Measurements from ENCODE around the gene FANCL. TPM values are rescaled to one million over a fixed set of nuclear protein-coding genes. Genes with fewer than 3 reads are reported as not detected.

Gene FANCL
- total RNA-seq, 1 experiment from 2014 or later: 34.5 TPM

- RAD21 ChIA-PET (ENCODE audit: low non-redundant PET in 1 of 2, low total read pairs in 2 of 2, uncharacterized antibody in 2 of 2, unreplicated experiment in 2 of 2): no interaction called here
- intact Hi-C loops (cut with micrococcal nuclease): loop anchor here (10.0 kb wide), 2 partner anchors 233 to 417 kb away; no protein-coding TSS in a partner anchor
Measured at GRCh38 chr2:58137856-58138255, 103.3 kb downstream of the FANCL start.

More at GRCh38 chr2:58137856-58138255, 103.3 kb downstream of the FANCL start:
- BruUV-seq (replicated peaks): no TSS peak
- Histone ChIP-seq H3K9me2 (ENCODE audit: insufficient read depth) (no peaks in the 10 kb centered on the region), H2AFZ (ENCODE audit: low read depth, low read length, poor library complexity, severe bottlenecking) (no peak overlapping the region), H3K27me3 (ENCODE audit: insufficient read depth, low read length) (no peaks in the 10 kb centered on the region), H3K79me2 (ENCODE audit: insufficient read depth, low read length) (no peaks in the 10 kb centered on the region), H3K27ac (ENCODE audit: low read depth, low read length) (no peak overlapping the region), H3K9ac (ENCODE audit: low read length) (no peak overlapping the region), H3K4me2 (ENCODE audit: low read length) (no peak overlapping the region), H3K9me3 (ENCODE audit: control insufficient read depth in 1 of 2, insufficient read depth in 1 of 2, low read depth in 1 of 2, low read length in 2 of 2) (no peaks in the 10 kb centered on the region), H4K20me1 (ENCODE audit: insufficient read depth) (no peaks in the 10 kb centered on the region), H3K36me3 (ENCODE audit: control insufficient read depth in 1 of 2, insufficient read depth in 2 of 2, low read length in 2 of 2) (no peaks in the 10 kb centered on the region), H3K4me1 (ENCODE audit: control insufficient read depth in 1 of 2, insufficient read depth in 2 of 2, low read length in 2 of 2) (peaks cover 0 to 3% of the 10 kb centered on the region in 2 experiments; a peak in 1 of 4 replicates), H3K4me3 (replicated peaks in 1 of 2; ENCODE audit: low read depth in 1 of 2, low read length in 2 of 2) (no peak overlapping the region)
- POLR2A ChIA-PET: no interaction called here
- DNase-seq (ENCODE audit: low read depth, low spot score) (no peak), ATAC-seq (no peak)
- CTCF ChIA-PET: interaction anchor here (1.4 kb wide), 1 partner anchor 232 kb away, joined by 3 read pairs; no protein-coding TSS in a partner anchor
- TF ChIP-seq CEBPB (IDR thresholded peaks at IDR 0.05; ENCODE audit: low read depth): no peak
- TF ChIP-seq ZNF274 (IDR thresholded peaks at IDR 0.05; ENCODE audit: low read depth, low read length): no peak
- no peak for TF ChIP-seq ZFX (IDR thresholded peaks at IDR 0.05)
- no peak for TF ChIP-seq MAX (IDR thresholded peaks at IDR 0.05)
- TF ChIP-seq ELF1 (IDR thresholded peaks at IDR 0.05; ENCODE audit: borderline replicate concordance, low read depth): no peak
- TF ChIP-seq ZBTB33 (IDR thresholded peaks at IDR 0.05; ENCODE audit: extremely low read depth, insufficient replicate concordance, low read length): no peak
- TF ChIP-seq SIN3A (IDR thresholded peaks at IDR 0.05; ENCODE audit: low read depth): no peak
- TF ChIP-seq CTCF (IDR thresholded peaks at IDR 0.05 in 2 of 3, conservative IDR thresholded peaks at IDR 0.05 in 1 of 3; ENCODE audit: borderline replicate concordance in 1 of 3, insufficient read depth in 1 of 3, low read depth in 2 of 3, low read length in 2 of 3): no peak
- TF ChIP-seq CBX3 (IDR thresholded peaks at IDR 0.05; ENCODE audit: low read depth): no peak
- no peak for TF ChIP-seq FOSL1 (IDR thresholded peaks at IDR 0.05; ENCODE audit: low read depth)
- TF ChIP-seq ATF3 (IDR thresholded peaks at IDR 0.05): no peak
- TF ChIP-seq RAD21 (IDR thresholded peaks at IDR 0.05; ENCODE audit: low read depth): no peak
- TF ChIP-seq POLR2A (IDR thresholded peaks at IDR 0.05; ENCODE audit: borderline replicate concordance, extremely low read depth, insufficient read depth, insufficient read length): no peak
- no peak for TF ChIP-seq EZH2phosphoT487 (IDR thresholded peaks at IDR 0.05; ENCODE audit: borderline replicate concordance)
- no peak for TF ChIP-seq REST (IDR thresholded peaks at IDR 0.05; ENCODE audit: low read depth)
- no peak for TF ChIP-seq YY1 (IDR thresholded peaks at IDR 0.05; ENCODE audit: extremely low read depth, insufficient replicate concordance, low read depth, low read length)
- TF ChIP-seq POLR2AphosphoS5 (IDR thresholded peaks at IDR 0.05; ENCODE audit: low read depth, low read length): no peak
- TF ChIP-seq SP1 (IDR thresholded peaks at IDR 0.05; ENCODE audit: low read depth): no peak
- TF ChIP-seq TCF7L2 (IDR thresholded peaks at IDR 0.05; ENCODE audit: borderline replicate concordance, extremely low read depth, insufficient read depth, insufficient read length): no peak
